Neural cell (in vitro differentiated cells): ENCODE data around the gene CCDC106. TPM values are rescaled to one million over a fixed set of nuclear protein-coding genes. Genes with fewer than 3 reads are reported as not detected.

ENCODE experiments used
- H2AFZ ChIP-seq: fragments of 200-600, 300-800 bp; sonication (generic), shearing (Covaris generic); 2 replicates; pipeline ENCODE4 v1.6.0; 2014; ENCODE audit warnings: low read depth, mild to moderate bottlenecking, antibody characterized with exemption, low read length, moderate library complexity
- H3F3A ChIP-seq: fragments of 200-600 bp; shearing (Covaris generic); 2 replicates; pipeline ENCODE4 v1.6.1; 2016; ENCODE audit warnings: mild to moderate bottlenecking, moderate library complexity, mixed read lengths, antibody characterized with exemption, low read length; ENCODE audit not compliant: insufficient read depth, poor library complexity, severe bottlenecking
- H3K27ac ChIP-seq: fragments of 200-600, 300-800 bp; sonication (generic), shearing (Covaris generic); 2 replicates; pipeline ENCODE4 v1.5.1; 2014; ENCODE audit warnings: mild to moderate bottlenecking, low read length, moderate library complexity
- H3K27me3 ChIP-seq: fragments of 300-800, 200-600 bp; sonication (generic), shearing (Covaris generic); 2 replicates; pipeline ENCODE4 v1.6.0; 2014; ENCODE audit warnings: mild to moderate bottlenecking, low read depth, low read length, moderate library complexity; ENCODE audit not compliant: insufficient read depth
- H3K36me3 ChIP-seq: fragments of 300-800, 200-600 bp; sonication (generic), shearing (Covaris generic); 2 replicates; pipeline ENCODE4 v1.5.1; 2014; ENCODE audit warnings: mild to moderate bottlenecking, antibody characterized with exemption, low read length, moderate library complexity; ENCODE audit not compliant: insufficient read depth
- H3K4me2 ChIP-seq: fragments of 300-800, 200-600 bp; sonication (generic), shearing (Covaris generic); 2 replicates; pipeline ENCODE4 v1.6.0; 2014; ENCODE audit warnings: mild to moderate bottlenecking, low read length
- H3K4me3 ChIP-seq: fragments of 300-800, 200-600 bp; sonication (generic), shearing (Covaris generic); 2 replicates; pipeline ENCODE4 v1.5.1; 2014; ENCODE audit warnings: mild to moderate bottlenecking, low read length, moderate library complexity
- H3K79me2 ChIP-seq: fragments of 200-600 bp; shearing (Covaris generic); replicated peaks from 2 replicates; pipeline ENCODE4 v1.6.0; 2014; ENCODE audit warnings: mild to moderate bottlenecking, low read length, moderate library complexity; ENCODE audit not compliant: insufficient read depth
- H3K9ac ChIP-seq: fragments of 300-800, 200-600 bp; sonication (generic), shearing (Covaris generic); 2 replicates; pipeline ENCODE4 v1.6.1; 2016; ENCODE audit warnings: mild to moderate bottlenecking, low read length, mixed read lengths
- H3K9me2 ChIP-seq: fragments of 200-600 bp; shearing (Covaris generic); 2 replicates; pipeline ENCODE4 v1.6.1; 2016; ENCODE audit warnings: mild to moderate bottlenecking, low read length, mixed read lengths; ENCODE audit not compliant: insufficient read depth
- H3K9me3 ChIP-seq: fragments of 200-600, 300-800 bp; sonication (generic), shearing (Covaris generic); 2 replicates; pipeline ENCODE4 v1.6.1; 2016; ENCODE audit warnings: mild to moderate bottlenecking, mixed run types, low read length, moderate library complexity, mixed read lengths
- H4K20me1 ChIP-seq: fragments of 200-600 bp; shearing (Covaris generic); 2 replicates; pipeline ENCODE4 v1.6.1; 2016; ENCODE audit warnings: mild to moderate bottlenecking, mixed run types; ENCODE audit not compliant: insufficient read depth
- EP300 ChIP-seq: fragments of 450-650 bp; conservative IDR thresholded peaks from 2 replicates; pipeline ENCODE4 v1.6.1; 2014; ENCODE audit warnings: antibody characterized with exemption, mild to moderate bottlenecking, moderate library complexity; ENCODE audit not compliant: poor library complexity, severe bottlenecking
- EZH2 ChIP-seq: fragments of 200-600, 300-800 bp; shearing (Covaris generic), sonication (generic); IDR thresholded peaks from 2 replicates; pipeline ENCODE4 v1.6.1; 2014; ENCODE audit warnings: antibody characterized with exemption, low read length, borderline replicate concordance, mild to moderate bottlenecking; ENCODE audit not compliant: insufficient read depth, poor library complexity, severe bottlenecking
- MXI1 ChIP-seq: fragments of 450-650 bp; conservative IDR thresholded peaks from 2 replicates; pipeline ENCODE4 v1.6.1; 2014; ENCODE audit warnings: antibody characterized with exemption, mild to moderate bottlenecking; ENCODE audit not compliant: poor library complexity, severe bottlenecking
- POLR2AphosphoS5 ChIP-seq: IDR thresholded peaks from 2 replicates; pipeline ENCODE4 v1.6.1; 2012
- RAD21 ChIP-seq: fragments of 450-650 bp; conservative IDR thresholded peaks from 2 replicates; pipeline ENCODE4 v1.6.1; 2014; ENCODE audit warnings: antibody characterized with exemption, mild to moderate bottlenecking, moderate library complexity
- SMC3 ChIP-seq: fragments of 450-650 bp; conservative IDR thresholded peaks from 2 replicates; pipeline ENCODE4 v1.6.1; 2014; ENCODE audit warnings: antibody characterized with exemption, mild to moderate bottlenecking, moderate library complexity; ENCODE audit not compliant: poor library complexity
- TAF1 ChIP-seq: IDR thresholded peaks from 2 replicates; pipeline ENCODE4 v1.6.1; 2012; ENCODE audit warnings: low read depth
- polyA plus RNA-seq: library from polyadenylated mRNA; depleted of rRNA; stranded (reverse); fragments of >200 nt; gene quantifications from 2 replicates; pipeline ENCODE4 v1.2.3, GENCODE V29; 2014
- TF ChIP-seq, protein P1 (sequence below): fragments of 450-650 bp; IDR thresholded peaks from 2 replicates; pipeline ENCODE4 v1.5.1; 2014; ENCODE audit warnings: antibody characterized with exemption, mild to moderate bottlenecking, moderate library complexity; ENCODE audit not compliant: poor library complexity, severe bottlenecking
- TF ChIP-seq, protein P2 (sequence below): IDR thresholded peaks from 2 replicates; pipeline ENCODE4 v1.6.1; 2012; ENCODE audit warnings: borderline replicate concordance

The CCDC106 gene
- polyA plus RNA-seq, 1 donor from 2014 or later = 33.8 TPM

DNA sequence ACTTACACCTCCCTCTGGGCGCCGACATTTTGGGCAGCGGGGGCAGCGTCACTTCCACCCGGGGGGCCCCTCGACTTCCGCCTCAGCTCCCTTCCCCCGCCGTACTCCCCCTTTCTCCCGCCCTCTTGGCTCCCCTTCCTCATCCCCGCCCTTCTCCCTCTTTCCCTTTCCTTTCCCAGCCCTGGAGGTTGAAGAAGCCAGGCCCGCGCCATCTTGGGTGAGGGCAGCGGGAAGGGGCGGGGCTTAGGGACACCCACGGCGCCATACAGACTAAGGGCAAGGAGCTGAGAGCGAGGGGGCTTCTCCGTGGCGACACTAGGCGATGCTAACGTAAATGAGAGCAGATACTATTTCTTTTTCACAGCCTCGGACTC, 48.6 kb upstream of the CCDC106 start, which contains the start of gene FIZ1:
FIZ1 (minus strand) TSS at position 50 of the 374 bp plus-strand sequence. CDS start 1,652 bp downstream, outside the sequence.
- Histone ChIP-seq H3K27me3 (no peaks in the 10 kb centered on the region), H3K9me2 (no peaks in the 10 kb centered on the region), H3K4me3 (peak within 1 kb of the TSS; percentile 75), H3K27ac (peak within 1 kb of the TSS; percentile 99), H3K4me2 (no peak within 1 kb of the TSS), H3K36me3 (no peaks in the 10 kb centered on the region), H2AFZ (peak within 1 kb of the TSS; percentile 47), H3F3A (no peaks in the 10 kb centered on the region), H3K9me3 (no peaks in the 10 kb centered on the region), H3K79me2 (peaks cover 5% of the 10 kb centered on the region), H4K20me1 (no peaks in the 10 kb centered on the region), H3K9ac (peak within 1 kb of the TSS; percentile 91)
- peak; percentile 60 for TF ChIP-seq MXI1
- TF ChIP-seq EP300 = peak; percentile 9
- TF ChIP-seq TAF1 = no peak
- TF ChIP-seq, protein P1, sequence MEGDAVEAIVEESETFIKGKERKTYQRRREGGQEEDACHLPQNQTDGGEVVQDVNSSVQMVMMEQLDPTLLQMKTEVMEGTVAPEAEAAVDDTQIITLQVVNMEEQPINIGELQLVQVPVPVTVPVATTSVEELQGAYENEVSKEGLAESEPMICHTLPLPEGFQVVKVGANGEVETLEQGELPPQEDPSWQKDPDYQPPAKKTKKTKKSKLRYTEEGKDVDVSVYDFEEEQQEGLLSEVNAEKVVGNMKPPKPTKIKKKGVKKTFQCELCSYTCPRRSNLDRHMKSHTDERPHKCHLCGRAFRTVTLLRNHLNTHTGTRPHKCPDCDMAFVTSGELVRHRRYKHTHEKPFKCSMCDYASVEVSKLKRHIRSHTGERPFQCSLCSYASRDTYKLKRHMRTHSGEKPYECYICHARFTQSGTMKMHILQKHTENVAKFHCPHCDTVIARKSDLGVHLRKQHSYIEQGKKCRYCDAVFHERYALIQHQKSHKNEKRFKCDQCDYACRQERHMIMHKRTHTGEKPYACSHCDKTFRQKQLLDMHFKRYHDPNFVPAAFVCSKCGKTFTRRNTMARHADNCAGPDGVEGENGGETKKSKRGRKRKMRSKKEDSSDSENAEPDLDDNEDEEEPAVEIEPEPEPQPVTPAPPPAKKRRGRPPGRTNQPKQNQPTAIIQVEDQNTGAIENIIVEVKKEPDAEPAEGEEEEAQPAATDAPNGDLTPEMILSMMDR = no peak
- peak; percentile 27 for TF ChIP-seq RAD21
- TF ChIP-seq, protein P2, sequence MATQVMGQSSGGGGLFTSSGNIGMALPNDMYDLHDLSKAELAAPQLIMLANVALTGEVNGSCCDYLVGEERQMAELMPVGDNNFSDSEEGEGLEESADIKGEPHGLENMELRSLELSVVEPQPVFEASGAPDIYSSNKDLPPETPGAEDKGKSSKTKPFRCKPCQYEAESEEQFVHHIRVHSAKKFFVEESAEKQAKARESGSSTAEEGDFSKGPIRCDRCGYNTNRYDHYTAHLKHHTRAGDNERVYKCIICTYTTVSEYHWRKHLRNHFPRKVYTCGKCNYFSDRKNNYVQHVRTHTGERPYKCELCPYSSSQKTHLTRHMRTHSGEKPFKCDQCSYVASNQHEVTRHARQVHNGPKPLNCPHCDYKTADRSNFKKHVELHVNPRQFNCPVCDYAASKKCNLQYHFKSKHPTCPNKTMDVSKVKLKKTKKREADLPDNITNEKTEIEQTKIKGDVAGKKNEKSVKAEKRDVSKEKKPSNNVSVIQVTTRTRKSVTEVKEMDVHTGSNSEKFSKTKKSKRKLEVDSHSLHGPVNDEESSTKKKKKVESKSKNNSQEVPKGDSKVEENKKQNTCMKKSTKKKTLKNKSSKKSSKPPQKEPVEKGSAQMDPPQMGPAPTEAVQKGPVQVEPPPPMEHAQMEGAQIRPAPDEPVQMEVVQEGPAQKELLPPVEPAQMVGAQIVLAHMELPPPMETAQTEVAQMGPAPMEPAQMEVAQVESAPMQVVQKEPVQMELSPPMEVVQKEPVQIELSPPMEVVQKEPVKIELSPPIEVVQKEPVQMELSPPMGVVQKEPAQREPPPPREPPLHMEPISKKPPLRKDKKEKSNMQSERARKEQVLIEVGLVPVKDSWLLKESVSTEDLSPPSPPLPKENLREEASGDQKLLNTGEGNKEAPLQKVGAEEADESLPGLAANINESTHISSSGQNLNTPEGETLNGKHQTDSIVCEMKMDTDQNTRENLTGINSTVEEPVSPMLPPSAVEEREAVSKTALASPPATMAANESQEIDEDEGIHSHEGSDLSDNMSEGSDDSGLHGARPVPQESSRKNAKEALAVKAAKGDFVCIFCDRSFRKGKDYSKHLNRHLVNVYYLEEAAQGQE = peak; percentile 65
- TF ChIP-seq SMC3 = no peak
- peak; percentile 64 for TF ChIP-seq POLR2AphosphoS5
- TF ChIP-seq EZH2 = no peak

DNA sequence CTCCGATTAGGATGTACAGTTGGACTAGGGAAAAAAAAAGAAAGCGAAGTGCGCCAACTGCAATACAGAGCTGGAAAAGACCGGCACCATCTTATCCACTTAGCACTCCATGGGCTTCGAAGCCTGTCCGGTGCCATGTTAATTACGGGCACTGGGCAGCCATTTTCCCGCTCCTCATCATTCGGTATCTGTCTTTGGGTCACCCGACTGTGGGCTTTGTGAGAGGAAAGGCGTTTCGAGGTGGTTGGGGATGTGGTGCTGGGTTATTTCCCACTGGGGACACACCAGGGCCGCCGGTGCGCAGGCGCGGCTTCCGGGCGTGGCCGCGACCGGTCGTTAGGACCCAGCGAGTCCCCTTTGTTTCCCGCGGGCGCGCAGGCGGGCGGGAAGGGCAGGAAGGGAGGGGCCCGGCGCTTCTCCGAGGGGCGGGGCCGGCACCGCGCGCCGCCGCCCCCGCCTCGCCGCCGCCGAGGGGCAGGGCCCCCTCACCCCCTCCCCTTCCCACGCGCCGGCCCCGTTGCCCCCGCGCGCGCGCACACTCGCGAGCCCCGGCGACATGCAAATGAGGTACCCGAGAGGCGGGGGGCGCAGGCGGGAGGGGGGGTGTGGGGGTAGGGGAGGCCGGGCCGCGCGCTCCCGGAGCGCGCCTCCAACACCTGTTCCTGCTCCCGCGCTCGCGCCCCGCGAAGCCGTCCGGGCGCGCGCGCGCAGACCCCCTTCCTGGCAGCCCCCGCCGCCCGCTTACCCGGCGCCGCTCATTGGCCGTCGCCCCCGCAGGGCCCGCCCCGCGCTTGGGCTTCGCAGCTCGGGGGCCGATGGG, 48.0 kb upstream of the CCDC106 start, which contains the start of gene ZNF524:
ZNF524 (plus strand) TSS at position 447 of the 820 bp plus-strand sequence. CDS start 1,825 bp downstream, outside the sequence.
- no peaks in the 10 kb centered on the region for H4K20me1 ChIP-seq
- no peaks in the 10 kb centered on the region for H3F3A ChIP-seq
- H3K27ac ChIP-seq = peak within 1 kb of the TSS; percentile 99
- H3K9me2 ChIP-seq = no peaks in the 10 kb centered on the region
- H3K36me3 ChIP-seq = no peaks in the 10 kb centered on the region
- peak within 1 kb of the TSS; percentile 91 for H3K9ac ChIP-seq
- H3K79me2 ChIP-seq = peaks cover 5% of the 10 kb centered on the region
- H3K27me3 ChIP-seq = no peaks in the 10 kb centered on the region
- H2AFZ ChIP-seq = peak within 1 kb of the TSS; percentile 73
- H3K4me3 ChIP-seq = peak within 1 kb of the TSS; percentile 75
- no peak for TF ChIP-seq SMC3
- TF ChIP-seq RAD21 = no peak
- no peak for TF ChIP-seq EZH2
- peak; percentile 1 for TF ChIP-seq MXI1
- TF ChIP-seq TAF1 = peak; percentile 87
- TF ChIP-seq, protein P2 = peak; percentile 60
- TF ChIP-seq EP300 = peak; percentile 41
- peak; percentile 61 for TF ChIP-seq POLR2AphosphoS5
- TF ChIP-seq, protein P1 = peak; percentile 35
- peak within 1 kb of the TSS; percentile 80 for H3K4me2 ChIP-seq
- no peaks in the 10 kb centered on the region for H3K9me3 ChIP-seq
